Tibial artery (tissue), 4 donors: ENCODE measurements around the gene RPL28.

Experiments
- DNase-seq, 2 donors: peaks; one replicate each; pipeline ENCODE4 v3.0.0-alpha.2; 2019
- H3K27ac ChIP-seq, 2 donors: fragments of 200-600 bp; sonication (generic) in 1 of 2; 1 replicate in 1 of 2; 2 replicates in 1 of 2; pipeline ENCODE4 v1.5.1; 2018 to 2019; ENCODE audit warnings: mild to moderate bottlenecking in 1 of 2
- H3K27me3 ChIP-seq, 2 donors: fragments of 200-600 bp; sonication (generic) in 1 of 2; one replicate each; pipeline versions ENCODE4 v1.5.1 to v1.6.0; 2016 to 2019
- H3K36me3 ChIP-seq, 3 donors: fragments of 200-600 bp; sonication (generic) in 2 of 3; one replicate each; pipeline ENCODE4 v1.5.1; 2016 to 2019; ENCODE audit warnings: mild to moderate bottlenecking in 2 of 3
- H3K4me1 ChIP-seq, 4 donors: fragments of 200-600 bp; sonication (generic) in 2 of 4; 1 replicate in 3 of 4; 2 replicates in 1 of 4; pipeline ENCODE4 v1.5.1; 2016 to 2019
- H3K4me3 ChIP-seq, 2 donors: fragments of 200-600 bp; sonication (generic) in 1 of 2; 1 replicate in 1 of 2; 2 replicates in 1 of 2; pipeline ENCODE4 v1.5.1; 2018 to 2019; ENCODE audit warnings: mild to moderate bottlenecking in 2 of 2
- H3K9me3 ChIP-seq, 3 donors: fragments of 200-600 bp; sonication (generic) in 1 of 3; one replicate each; pipeline ENCODE4 v1.5.1; 2016 to 2019
- CTCF ChIP-seq, 2 experiments: fragments of 200-600 bp in 1 of 2; fragments of 450-650 bp in 1 of 2; IDR thresholded peaks; one replicate each; pipeline ENCODE4 v1.5.1; 2017 to 2019; ENCODE audit warnings: antibody characterized with exemption in 2 of 2, mild to moderate bottlenecking in 1 of 2, moderate library complexity in 1 of 2
- intact Hi-C: fragments of 100-400 bp; cut with DNase I; formaldehyde crosslinking; loops from one replicate; pipeline ENCODE4 v1.15.0; 2023; ENCODE audit warnings: low total_unique reads

Gene RPL28

GRCh38 chr19:55350620-55351315 is 35.0 kb upstream of the RPL28 start:
- peaks cover 0 to 22% (median 18%) of the 10 kb centered on the region in 4 donors for H3K4me1 ChIP-seq
- no peaks in the 10 kb centered on the region for H3K9me3 ChIP-seq

GRCh38 chr19:55352040-55352439 is 33.7 kb upstream of the RPL28 start:
- Histone ChIP-seq H3K36me3 (peaks cover 0 to 10% (median 1%) of the 10 kb centered on the region in 3 donors), H3K27ac (no peak overlapping the region), H3K9me3 (no peaks in the 10 kb centered on the region), H3K4me3 (no peak overlapping the region), H3K4me1 (peaks cover 0 to 22% (median 18%) of the 10 kb centered on the region in 4 donors), H3K27me3 (peaks cover 12 to 81% of the 10 kb centered on the region in 2 donors)
- no peak for DNase-seq
- intact Hi-C loops: no loop called here
- no peak for TF ChIP-seq CTCF (IDR thresholded peaks at IDR 0.05)

More at GRCh38 chr19:55350620-55351315, 35.0 kb upstream of the RPL28 start:
- DNase-seq: no peak
- TF ChIP-seq CTCF (IDR thresholded peaks at IDR 0.05): no peak
- H3K27me3 ChIP-seq: peaks cover 12 to 69% of the 10 kb centered on the region in 2 donors
- H3K36me3 ChIP-seq: peaks cover 3 to 20% (median 8%) of the 10 kb centered on the region in 3 donors
- no peak overlapping the region for H3K27ac ChIP-seq
- intact Hi-C loops: no loop called here
- H3K4me3 ChIP-seq: no peak overlapping the region

DNA sequence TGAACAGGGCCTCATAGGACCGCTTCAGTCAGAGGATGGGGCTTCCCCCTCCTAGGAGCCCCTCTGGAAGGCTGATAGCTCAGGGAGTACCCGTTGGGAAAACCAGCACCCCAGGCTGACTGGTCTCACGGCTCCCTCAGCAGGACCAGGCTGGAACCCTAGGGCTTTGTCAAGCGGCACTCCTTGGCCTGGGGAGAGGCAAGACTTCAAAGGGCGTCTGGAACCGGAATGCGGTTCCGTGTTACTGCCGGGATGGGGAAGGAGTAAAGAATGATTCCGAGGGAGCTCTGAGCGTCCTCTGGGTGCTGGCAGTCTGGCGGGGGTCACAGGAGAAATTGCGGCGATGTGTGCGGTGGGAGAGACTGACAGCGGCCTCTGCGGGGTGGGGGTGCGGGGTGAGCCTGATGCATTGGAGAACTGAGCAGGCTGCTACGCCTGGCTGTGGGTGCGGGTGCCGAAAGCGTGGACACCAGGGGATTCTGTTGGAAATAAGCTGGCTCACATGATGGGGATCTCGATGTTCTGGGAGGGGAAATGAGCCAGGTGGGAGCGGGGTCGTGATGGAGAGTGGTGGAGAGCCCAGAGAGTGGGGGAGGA is 33.1 kb upstream of the RPL28 start:
- intact Hi-C loops: no loop called here
- H3K27ac ChIP-seq: no peak overlapping the region
- H3K27me3 ChIP-seq: peaks cover 12 to 82% of the 10 kb centered on the region in 2 donors
- TF ChIP-seq CTCF (IDR thresholded peaks at IDR 0.05): no peak
- peaks cover 0 to 4% (median 0%) of the 10 kb centered on the region in 3 donors for H3K36me3 ChIP-seq
- no peak for DNase-seq
- no peak overlapping the region for H3K4me3 ChIP-seq
- no peaks in the 10 kb centered on the region for H3K9me3 ChIP-seq
- H3K4me1 ChIP-seq: peaks cover 0 to 22% (median 18%) of the 10 kb centered on the region in 4 donors

DNA sequence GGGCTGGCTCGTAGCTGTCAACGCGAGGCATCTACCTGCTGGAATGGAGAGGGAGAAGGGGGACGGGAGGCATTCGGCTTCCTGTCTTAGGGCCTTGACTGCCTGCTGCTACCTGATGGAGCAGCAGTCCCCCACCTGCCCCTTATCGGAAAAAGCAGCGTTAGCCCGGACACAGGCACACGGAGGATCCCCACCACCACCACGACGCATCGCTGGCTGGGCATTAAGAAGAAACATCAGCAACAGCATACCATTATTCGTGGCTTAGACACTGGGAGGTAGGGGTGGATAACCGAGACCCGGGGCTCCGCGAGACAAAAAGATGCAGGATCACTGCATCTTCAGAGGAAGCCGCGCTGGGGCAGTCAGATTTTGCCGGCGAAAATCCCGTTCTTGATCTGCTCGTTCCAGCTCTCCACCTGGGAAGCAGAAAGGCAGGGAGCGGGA is 32.4 kb upstream of the RPL28 start:
- Histone ChIP-seq H3K4me1 (peaks cover 0 to 22% (median 18%) of the 10 kb centered on the region in 4 donors), H3K9me3 (no peaks in the 10 kb centered on the region), H3K36me3 (no peaks in the 10 kb centered on the region), H3K27me3 (peaks cover 12 to 85% of the 10 kb centered on the region in 2 donors), H3K27ac (no peak overlapping the region), H3K4me3 (peak overlapping the region; percentile 22 to 47)
- intact Hi-C loops: no loop called here
- DNase-seq: no peak
- TF ChIP-seq CTCF (IDR thresholded peaks at IDR 0.05): no peak

GRCh38 chr19:55353803-55354697 is 31.7 kb upstream of the RPL28 start:
- peak overlapping the region; percentile 22 to 47 for H3K4me3 ChIP-seq
- no peaks in the 10 kb centered on the region for H3K9me3 ChIP-seq
- DNase-seq: peak in 1 of 2 donors; percentile 40
- peaks cover 0 to 22% (median 18%) of the 10 kb centered on the region in 4 donors for H3K4me1 ChIP-seq
- TF ChIP-seq CTCF (IDR thresholded peaks at IDR 0.05): no peak
- peaks cover 12 to 89% of the 10 kb centered on the region in 2 donors for H3K27me3 ChIP-seq
- H3K36me3 ChIP-seq: no peaks in the 10 kb centered on the region
- H3K27ac ChIP-seq: no peak overlapping the region
- intact Hi-C loops: no loop called here
